OCI-LY1 (cell line): ENCODE measurements around the gene KAT2B.

Experiments used
- H2AFZ ChIP-seq: fragments of 200-600 bp; sonication (generic), shearing (Covaris generic); 2 replicates; pipeline ENCODE4 v1.6.0; 2014; ENCODE audit warnings: antibody characterized with exemption, mild to moderate bottlenecking, low read length
- H3F3A ChIP-seq: fragments of 200-600 bp; sonication (generic), shearing (Covaris generic); 2 replicates; pipeline ENCODE4 v1.6.0; 2014; ENCODE audit warnings: mild to moderate bottlenecking, antibody characterized with exemption, low read length, moderate library complexity; ENCODE audit not compliant: insufficient read depth
- H3K27ac ChIP-seq: fragments of 200-600 bp; sonication (generic); 2 replicates; pipeline ENCODE4 v1.5.1; 2014; ENCODE audit warnings: low read length, mixed run types, mild to moderate bottlenecking, low read depth; ENCODE audit not compliant: poor library complexity, severe bottlenecking
- H3K27me3 ChIP-seq: fragments of 200-600 bp; sonication (generic); 2 replicates; pipeline ENCODE4 v1.6.0; 2014; ENCODE audit warnings: antibody characterized with exemption, mild to moderate bottlenecking, low read length, moderate library complexity; ENCODE audit not compliant: insufficient read depth
- H3K36me3 ChIP-seq: fragments of 200-600 bp; sonication (generic); 2 replicates; pipeline ENCODE4 v1.6.1; 2014; ENCODE audit warnings: mild to moderate bottlenecking, antibody characterized with exemption, low read length, moderate library complexity, mixed read lengths; ENCODE audit not compliant: insufficient read depth
- H3K4me1 ChIP-seq: fragments of 200-600 bp; sonication (generic); 2 replicates; pipeline ENCODE4 v1.5.1; 2014; ENCODE audit warnings: mild to moderate bottlenecking, low read length, moderate library complexity; ENCODE audit not compliant: insufficient read depth, severe bottlenecking
- H3K4me2 ChIP-seq: fragments of 200-600 bp; sonication (generic), shearing (Covaris generic); 2 replicates; pipeline ENCODE4 v1.6.1; 2014; ENCODE audit warnings: low read length
- H3K4me3 ChIP-seq: fragments of 200-600 bp; sonication (generic); 2 replicates; pipeline ENCODE4 v1.5.1; 2014; ENCODE audit warnings: low read length, low read depth, mild to moderate bottlenecking, mixed read lengths; ENCODE audit not compliant: poor library complexity, severe bottlenecking
- H3K79me2 ChIP-seq: fragments of 200-600 bp; shearing (Covaris generic); 2 replicates; pipeline ENCODE4 v1.6.1; 2016; ENCODE audit warnings: mixed run types, low read length, mixed read lengths; ENCODE audit not compliant: insufficient read depth
- H3K9ac ChIP-seq: fragments of 200-600 bp; sonication (generic), shearing (Covaris generic); 2 replicates; pipeline ENCODE4 v1.6.1; 2014; ENCODE audit warnings: mild to moderate bottlenecking, low read length, mixed read lengths
- H3K9me2 ChIP-seq: fragments of 200-600 bp; sonication (generic), shearing (Covaris generic); 2 replicates; pipeline ENCODE4 v1.6.1; 2014; ENCODE audit warnings: low read depth, mild to moderate bottlenecking, low read length, mixed read lengths
- H3K9me3 ChIP-seq: fragments of 200-600 bp; shearing (Covaris generic); 2 replicates; pipeline ENCODE4 v1.6.1; 2014; ENCODE audit warnings: low read length, mixed read lengths
- H4K20me1 ChIP-seq: fragments of 200-600 bp; sonication (generic), shearing (Covaris generic); 2 replicates; pipeline ENCODE4 v1.6.0; 2016; ENCODE audit warnings: mild to moderate bottlenecking, low read length; ENCODE audit not compliant: insufficient read depth
- CTCF ChIP-seq: fragments of 200-600 bp; sonication (generic), shearing (Covaris generic); IDR thresholded peaks from 2 replicates; pipeline ENCODE4 v1.5.1; 2017; ENCODE audit warnings: mild to moderate bottlenecking, antibody characterized with exemption, low read length, moderate library complexity, mixed read lengths
- EZH2 ChIP-seq: fragments of 200-600 bp; sonication (generic), shearing (Covaris generic); IDR thresholded peaks from 2 replicates; pipeline ENCODE4 v1.8.0; 2017; ENCODE audit warnings: borderline replicate concordance, mixed run types, mild to moderate bottlenecking, antibody characterized with exemption, low read length, moderate library complexity, mixed read lengths

Gene KAT2B

GRCh38 chr3:20141316-20141715, 101.1 kb downstream of the KAT2B start:
- Histone ChIP-seq H3K27ac (no peak overlapping the region), H3K4me3 (no peak overlapping the region), H3K36me3 (peaks cover 32% of the 10 kb centered on the region; the same call in 1 of the 2 replicates), H3K4me1 (no peaks in the 10 kb centered on the region), H3K27me3 (no peaks in the 10 kb centered on the region), H3F3A (no peaks in the 10 kb centered on the region), H3K4me2 (no peak overlapping the region), H3K9ac (no peak overlapping the region), H3K9me3 (no peaks in the 10 kb centered on the region), H2AFZ (no peak overlapping the region), H4K20me1 (no peaks in the 10 kb centered on the region), H3K79me2 (no peaks in the 10 kb centered on the region), H3K9me2 (no peaks in the 10 kb centered on the region)
- TF ChIP-seq EZH2: no peak
- no peak for TF ChIP-seq CTCF

GRCh38 chr3:20141851-20142250, 101.6 kb downstream of the KAT2B start:
- no peaks in the 10 kb centered on the region for H3K4me1 ChIP-seq
- H4K20me1 ChIP-seq: no peaks in the 10 kb centered on the region
- H3F3A ChIP-seq: no peaks in the 10 kb centered on the region
- no peak overlapping the region for H3K4me3 ChIP-seq
- no peaks in the 10 kb centered on the region for H3K9me3 ChIP-seq
- TF ChIP-seq CTCF (no peak), EZH2 (no peak)
- no peaks in the 10 kb centered on the region for H3K27me3 ChIP-seq
- no peak overlapping the region for H3K9ac ChIP-seq
- no peak overlapping the region for H2AFZ ChIP-seq
- no peaks in the 10 kb centered on the region for H3K9me2 ChIP-seq
- H3K4me2 ChIP-seq: no peak overlapping the region
- H3K36me3 ChIP-seq: peaks cover 30% of the 10 kb centered on the region; the same call in 1 of the 2 replicates
- no peaks in the 10 kb centered on the region for H3K79me2 ChIP-seq
- no peak overlapping the region for H3K27ac ChIP-seq

- Histone ChIP-seq H4K20me1 (no peaks in the 10 kb centered on the region), H3K4me2 (no peak overlapping the region), H3K9ac (no peak overlapping the region), H3K79me2 (no peaks in the 10 kb centered on the region), H3F3A (no peaks in the 10 kb centered on the region), H3K36me3 (peaks cover 26% of the 10 kb centered on the region; the same call in 1 of the 2 replicates), H3K27me3 (no peaks in the 10 kb centered on the region), H3K9me2 (no peaks in the 10 kb centered on the region), H3K4me1 (no peaks in the 10 kb centered on the region), H3K27ac (no peak overlapping the region), H3K4me3 (no peak overlapping the region), H2AFZ (no peak overlapping the region), H3K9me3 (no peaks in the 10 kb centered on the region)
- TF ChIP-seq EZH2 (no peak), CTCF (no peak)
Measured at GRCh38 chr3:20142517-20142916, 102.3 kb downstream of the KAT2B start.
